Lower leg skin (tissue), 4 donors: ENCODE data around the gene KIAA0513. TPM values are rescaled to one million over a fixed set of nuclear protein-coding genes. Genes with fewer than 3 reads are reported as not detected.

Experiments used
- DNase-seq, 2 donors: peaks; one replicate each; pipeline ENCODE4 v3.0.0-alpha.2; 2019; ENCODE audit warnings: low spot score in 2 of 2
- H3K4me3 ChIP-seq: fragments of 200-600 bp; sonication (generic); 2 replicates; pipeline ENCODE4 v1.5.1; 2017; ENCODE audit warnings: mild to moderate bottlenecking, low read depth; ENCODE audit not compliant: poor library complexity, severe bottlenecking
- POLR2A ChIP-seq, 2 donors: fragments of 450-650 bp; IDR thresholded peaks; one replicate each; pipeline ENCODE4 v1.6.1; 2016 to 2017; ENCODE audit warnings: antibody characterized with exemption in 2 of 2, mild to moderate bottlenecking in 1 of 2, moderate library complexity in 1 of 2
- WGBS, 2 donors: methylation state at CpG; one replicate each; pipeline ENCODE4 v1.1.5; 2018; 5-methylcytosine and 5-hydroxymethylcytosine counted together
- intact Hi-C: fragments of 100-400 bp; cut with DNase I; formaldehyde crosslinking; loops from one replicate; pipeline ENCODE4 v1.15.0; 2023; ENCODE audit warnings: low total_unique reads
- total RNA-seq, 4 donors: library from RNA; depleted of rRNA; stranded (reverse); fragments of >200 nt; gene quantifications; one replicate each; pipeline ENCODE4 v1.1.0, GENCODE V29; 2016
- TF ChIP-seq, protein P1 (sequence below), 3 donors: fragments of 450-650 bp; IDR thresholded peaks; one replicate each; pipeline ENCODE4 v1.5.1; 2016; ENCODE audit warnings: antibody characterized with exemption in 3 of 3, mild to moderate bottlenecking in 3 of 3, moderate library complexity in 2 of 3

KIAA0513 gene
- total RNA-seq, 4 donors from 2014 or later, result 37.5 to 48.1 (median 39.2) TPM

DNA sequence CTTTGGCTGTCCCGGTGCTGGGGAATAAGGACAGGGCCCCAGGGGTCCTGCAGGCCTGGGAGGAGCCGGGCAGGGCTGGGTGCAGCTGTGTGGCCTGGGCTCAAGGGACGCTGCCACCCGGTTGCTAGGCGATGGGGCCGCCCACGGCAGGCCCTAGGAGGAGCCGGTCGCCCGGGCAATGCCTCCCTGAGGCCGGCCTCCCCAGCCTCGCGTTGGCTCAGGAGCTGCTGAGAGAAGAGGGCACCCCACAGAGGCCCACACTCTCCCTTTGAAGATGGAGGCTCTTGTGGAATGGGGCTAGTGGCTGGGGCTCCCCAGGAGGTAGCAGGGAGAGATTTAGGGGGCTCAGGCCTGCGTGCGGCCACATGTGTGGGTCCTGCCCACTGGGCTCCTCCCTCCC is 84.8 kb downstream of the KIAA0513 start, which contains the start of gene CIBAR2:
Gene CIBAR2, minus strand, starts transcription at position 109 of the 400 bp plus-strand sequence. CDS start 120 bp downstream, outside the sequence.
- intact Hi-C loops, result no loop called here
- TF ChIP-seq, protein P1, sequence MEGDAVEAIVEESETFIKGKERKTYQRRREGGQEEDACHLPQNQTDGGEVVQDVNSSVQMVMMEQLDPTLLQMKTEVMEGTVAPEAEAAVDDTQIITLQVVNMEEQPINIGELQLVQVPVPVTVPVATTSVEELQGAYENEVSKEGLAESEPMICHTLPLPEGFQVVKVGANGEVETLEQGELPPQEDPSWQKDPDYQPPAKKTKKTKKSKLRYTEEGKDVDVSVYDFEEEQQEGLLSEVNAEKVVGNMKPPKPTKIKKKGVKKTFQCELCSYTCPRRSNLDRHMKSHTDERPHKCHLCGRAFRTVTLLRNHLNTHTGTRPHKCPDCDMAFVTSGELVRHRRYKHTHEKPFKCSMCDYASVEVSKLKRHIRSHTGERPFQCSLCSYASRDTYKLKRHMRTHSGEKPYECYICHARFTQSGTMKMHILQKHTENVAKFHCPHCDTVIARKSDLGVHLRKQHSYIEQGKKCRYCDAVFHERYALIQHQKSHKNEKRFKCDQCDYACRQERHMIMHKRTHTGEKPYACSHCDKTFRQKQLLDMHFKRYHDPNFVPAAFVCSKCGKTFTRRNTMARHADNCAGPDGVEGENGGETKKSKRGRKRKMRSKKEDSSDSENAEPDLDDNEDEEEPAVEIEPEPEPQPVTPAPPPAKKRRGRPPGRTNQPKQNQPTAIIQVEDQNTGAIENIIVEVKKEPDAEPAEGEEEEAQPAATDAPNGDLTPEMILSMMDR (IDR thresholded peaks at IDR 0.05), result no peak
- no peak for TF ChIP-seq POLR2A (IDR thresholded peaks at IDR 0.05)
- no peak for DNase-seq
- no peak within 1 kb of the TSS for H3K4me3 ChIP-seq
- whole genome bisulfite sequencing, 2 donors, result 69 to 74% methylated on average over 9 to 15 of the region's 15 CpGs

DNA sequence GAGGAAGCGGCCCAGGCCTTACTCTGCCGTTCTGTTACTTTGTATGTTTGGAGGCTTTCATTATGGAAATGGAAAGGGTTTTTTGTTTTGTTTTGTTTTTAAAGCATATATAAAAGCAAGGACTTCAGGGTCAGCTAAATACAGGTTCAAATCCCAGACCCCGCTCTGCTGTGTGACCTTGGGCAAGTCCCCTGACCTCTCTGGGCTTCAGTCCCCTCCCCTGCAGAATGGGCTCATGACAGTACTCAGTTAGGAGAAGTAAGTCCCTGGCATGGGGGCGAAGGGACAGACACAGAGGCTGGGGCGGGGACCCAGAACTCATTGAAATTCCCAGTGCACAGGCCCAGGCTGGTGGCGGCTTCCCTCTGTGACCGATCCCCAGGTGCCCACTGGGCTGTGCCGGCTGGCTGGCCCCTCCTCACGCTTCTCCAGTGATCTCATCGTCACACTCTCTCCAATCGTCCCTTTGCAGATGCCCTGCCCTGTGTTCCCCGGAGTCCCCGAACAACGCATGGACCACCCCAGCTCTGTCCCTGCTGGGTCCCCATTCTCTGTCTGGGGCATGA is 85.7 kb downstream of the KIAA0513 start:
- intact Hi-C loops, result no loop called here
- 87 to 89% methylated on average over 14 of the region's 14 CpGs for WGBS, 2 donors
- no peak for TF ChIP-seq POLR2A (IDR thresholded peaks at IDR 0.05)
- TF ChIP-seq, protein P1 (IDR thresholded peaks at IDR 0.05), result no peak
- no peak for DNase-seq
- H3K4me3 ChIP-seq, result no peak overlapping the region

GRCh38 chr16:85113913-85114312 is 86.3 kb downstream of the KIAA0513 start:
- 60 to 65% methylated on average over 14 of the region's 14 CpGs for WGBS, 2 donors
- intact Hi-C loops, result no loop called here
- no peak overlapping the region for H3K4me3 ChIP-seq

GRCh38 chr16:85114909-85115567 is 87.4 kb downstream of the KIAA0513 start:
- TF ChIP-seq, protein P1 (IDR thresholded peaks at IDR 0.05), result peak in 1 of 3 donors; percentile 95
- no peak for TF ChIP-seq POLR2A (IDR thresholded peaks at IDR 0.05)
- H3K4me3 ChIP-seq, result no peak overlapping the region
- DNase-seq, result peak; percentile 81 to 98
- intact Hi-C loops, result no loop called here
- 7 to 9% methylated on average over 19 to 20 of the region's 20 CpGs for WGBS, 2 donors

More at GRCh38 chr16:85113913-85114312, 86.3 kb downstream of the KIAA0513 start:
- no peak for DNase-seq
- TF ChIP-seq, protein P1 (IDR thresholded peaks at IDR 0.05), result no peak
- TF ChIP-seq POLR2A (IDR thresholded peaks at IDR 0.05), result no peak

GRCh38 chr16:85117418-85117817 is 89.8 kb downstream of the KIAA0513 start:
- 91 to 97% methylated on average over 12 of the region's 12 CpGs for WGBS, 2 donors
- intact Hi-C loops, result no loop called here
- DNase-seq, result no peak
- H3K4me3 ChIP-seq, result no peak overlapping the region
- no peak for TF ChIP-seq POLR2A (IDR thresholded peaks at IDR 0.05)
- TF ChIP-seq, protein P1 (IDR thresholded peaks at IDR 0.05), result no peak
